ENCODE results near the gene JMJD7. TPM values are rescaled to one million over a fixed set of nuclear protein-coding genes. Genes with fewer than 3 reads are reported as not detected.
A peak's percentile ranks its signal among the peaks of the same experiment; 100 is the strongest.

Gene JMJD7
- total and polyA plus RNA-seq, 2 donors = 4.2 to 15.7 TPM

GRCh38 chr15:41792000-41792637 lies 35.8 kb upstream of the JMJD7 start:
- no peaks in the 10 kb centered on the region for H3K36me3 ChIP-seq (ENCODE audit: insufficient read depth)
- no peak overlapping the region for H3K27ac ChIP-seq (ENCODE audit: low read depth)
- no peak for DNase-seq (ENCODE audit: extremely low spot score)
- WGBS = 79% methylated on average over 5 of the region's 5 CpGs
- H3K4me1 ChIP-seq (ENCODE audit: insufficient read depth) = no peaks in the 10 kb centered on the region
- H3K4me3 ChIP-seq (ENCODE audit: low read depth, low read length) = no peak overlapping the region

GRCh38 chr15:41794081-41794480 lies 33.8 kb upstream of the JMJD7 start:
- Histone ChIP-seq H3K27ac (ENCODE audit: low read depth) (no peak overlapping the region), H3K4me3 (ENCODE audit: low read depth, low read length) (no peak overlapping the region), H3K4me1 (ENCODE audit: insufficient read depth) (no peaks in the 10 kb centered on the region), H3K36me3 (ENCODE audit: insufficient read depth) (no peaks in the 10 kb centered on the region)
- DNase-seq (ENCODE audit: extremely low spot score) = no peak
- WGBS = 70% methylated on average over 4 of the region's 4 CpGs

- H3K27ac ChIP-seq (ENCODE audit: low read depth) = peak overlapping the region; percentile 46
Observed at GRCh38 chr15:41795996-41796856, 31.7 kb upstream of the JMJD7 start.

GRCh38 chr15:41797201-41797944 lies 30.5 kb upstream of the JMJD7 start:
- Histone ChIP-seq H3K27ac (ENCODE audit: low read depth) (no peak overlapping the region), H3K4me3 (ENCODE audit: low read depth, low read length) (no peak overlapping the region), H3K36me3 (ENCODE audit: insufficient read depth) (no peaks in the 10 kb centered on the region), H3K4me1 (ENCODE audit: insufficient read depth) (no peaks in the 10 kb centered on the region)
- 79% methylated on average over 8 of the region's 8 CpGs for WGBS
- no peak for DNase-seq (ENCODE audit: extremely low spot score)

More at GRCh38 chr15:41795996-41796856, 31.7 kb upstream of the JMJD7 start:
- no peaks in the 10 kb centered on the region for H3K4me1 ChIP-seq (ENCODE audit: insufficient read depth)
- 39% methylated on average over 10 of the region's 10 CpGs for WGBS
- no peak overlapping the region for H3K4me3 ChIP-seq (ENCODE audit: low read depth, low read length)
- H3K36me3 ChIP-seq (ENCODE audit: insufficient read depth) = no peaks in the 10 kb centered on the region
- no peak for DNase-seq (ENCODE audit: extremely low spot score)

GRCh38 chr15:41798607-41799487 lies 29.0 kb upstream of the JMJD7 start:
- no peak for DNase-seq (ENCODE audit: extremely low spot score)
- WGBS = 88% methylated on average over 9 of the region's 9 CpGs
- Histone ChIP-seq H3K4me1 (ENCODE audit: insufficient read depth) (no peaks in the 10 kb centered on the region), H3K4me3 (ENCODE audit: low read depth, low read length) (no peak overlapping the region), H3K27ac (ENCODE audit: low read depth) (no peak overlapping the region), H3K36me3 (ENCODE audit: insufficient read depth) (no peaks in the 10 kb centered on the region)

GRCh38 chr15:41799488-41799805 lies 28.4 kb upstream of the JMJD7 start:
- Histone ChIP-seq H3K4me1 (ENCODE audit: insufficient read depth) (no peaks in the 10 kb centered on the region), H3K36me3 (ENCODE audit: insufficient read depth) (no peaks in the 10 kb centered on the region), H3K4me3 (ENCODE audit: low read depth, low read length) (no peak overlapping the region), H3K27ac (ENCODE audit: low read depth) (no peak overlapping the region)
- DNase-seq (ENCODE audit: extremely low spot score) = no peak
- 91% methylated on average over 5 of the region's 5 CpGs for WGBS

- DNase-seq (ENCODE audit: extremely low spot score) = no peak
- H3K4me3 ChIP-seq (ENCODE audit: low read depth, low read length) = no peak overlapping the region
- 84% methylated on average over 3 of the region's 3 CpGs for WGBS
- no peak overlapping the region for H3K27ac ChIP-seq (ENCODE audit: low read depth)
- no peaks in the 10 kb centered on the region for H3K4me1 ChIP-seq (ENCODE audit: insufficient read depth)
- H3K36me3 ChIP-seq (ENCODE audit: insufficient read depth) = no peaks in the 10 kb centered on the region
Observed at GRCh38 chr15:41801185-41801584, 26.7 kb upstream of the JMJD7 start.

GRCh38 chr15:41801850-41802455 lies 25.9 kb upstream of the JMJD7 start:
- Histone ChIP-seq H3K27ac (ENCODE audit: low read depth) (no peak overlapping the region), H3K4me1 (ENCODE audit: insufficient read depth) (no peaks in the 10 kb centered on the region), H3K36me3 (ENCODE audit: insufficient read depth) (no peaks in the 10 kb centered on the region), H3K4me3 (ENCODE audit: low read depth, low read length) (no peak overlapping the region)
- 97% methylated on average over 3 of the region's 3 CpGs for WGBS
- no peak for DNase-seq (ENCODE audit: extremely low spot score)

- Histone ChIP-seq H3K27ac (ENCODE audit: low read depth) (no peak overlapping the region), H3K4me3 (ENCODE audit: low read depth, low read length) (no peak overlapping the region), H3K36me3 (ENCODE audit: insufficient read depth) (no peaks in the 10 kb centered on the region), H3K4me1 (ENCODE audit: insufficient read depth) (no peaks in the 10 kb centered on the region)
- no peak for DNase-seq (ENCODE audit: extremely low spot score)
- 64% methylated on average over 2 of the region's 2 CpGs for WGBS
Observed at GRCh38 chr15:41804361-41804760, 23.5 kb upstream of the JMJD7 start.

- no peak overlapping the region for H3K27ac ChIP-seq (ENCODE audit: low read depth)
- 56% methylated on average over 8 of the region's 8 CpGs for WGBS
- no peaks in the 10 kb centered on the region for H3K4me1 ChIP-seq (ENCODE audit: insufficient read depth)
- DNase-seq (ENCODE audit: extremely low spot score) = no peak
- no peaks in the 10 kb centered on the region for H3K36me3 ChIP-seq (ENCODE audit: insufficient read depth)
- no peak overlapping the region for H3K4me3 ChIP-seq (ENCODE audit: low read depth, low read length)
Observed at GRCh38 chr15:41804916-41805666, 22.8 kb upstream of the JMJD7 start.

GRCh38 chr15:41805711-41806110 lies 22.2 kb upstream of the JMJD7 start:
- 76% methylated on average over 3 of the region's 3 CpGs for WGBS
- no peak for DNase-seq (ENCODE audit: extremely low spot score)
- H3K4me1 ChIP-seq (ENCODE audit: insufficient read depth) = no peaks in the 10 kb centered on the region

More at GRCh38 chr15:41805711-41806110, 22.2 kb upstream of the JMJD7 start:
- Histone ChIP-seq H3K36me3 (ENCODE audit: insufficient read depth) (no peaks in the 10 kb centered on the region), H3K27ac (ENCODE audit: low read depth) (no peak overlapping the region), H3K4me3 (ENCODE audit: low read depth, low read length) (no peak overlapping the region)
